NB4 (cell line): ENCODE data around the gene SRCAP.

Experiments used
- DNase-seq: peaks from one replicate; pipeline ENCODE4 v3.0.0; 2010; ENCODE audit warnings: low read depth
- H3K4me3 ChIP-seq: one replicate; pipeline ENCODE4 v1.5.1; 2011; ENCODE audit warnings: mild to moderate bottlenecking, low read depth, low read length, moderate library complexity
- MAX ChIP-seq: IDR thresholded peaks from 2 replicates; pipeline ENCODE4 v1.6.1; 2011; ENCODE audit warnings: low read depth, low read length
- MYC ChIP-seq: IDR thresholded peaks from 2 replicates; pipeline ENCODE4 v1.6.1; 2011; ENCODE audit warnings: low read depth, low read length
- POLR2A ChIP-seq: IDR thresholded peaks from 2 replicates; pipeline ENCODE4 v1.6.1; 2011; ENCODE audit warnings: mild to moderate bottlenecking; ENCODE audit not compliant: insufficient read length; ENCODE audit errors: extremely low read depth
- TF ChIP-seq, protein P1 (sequence below): IDR thresholded peaks from one replicate; pipeline ENCODE4 v1.5.1; 2012; ENCODE audit warnings: low read depth, low read length

The SRCAP gene

DNA sequence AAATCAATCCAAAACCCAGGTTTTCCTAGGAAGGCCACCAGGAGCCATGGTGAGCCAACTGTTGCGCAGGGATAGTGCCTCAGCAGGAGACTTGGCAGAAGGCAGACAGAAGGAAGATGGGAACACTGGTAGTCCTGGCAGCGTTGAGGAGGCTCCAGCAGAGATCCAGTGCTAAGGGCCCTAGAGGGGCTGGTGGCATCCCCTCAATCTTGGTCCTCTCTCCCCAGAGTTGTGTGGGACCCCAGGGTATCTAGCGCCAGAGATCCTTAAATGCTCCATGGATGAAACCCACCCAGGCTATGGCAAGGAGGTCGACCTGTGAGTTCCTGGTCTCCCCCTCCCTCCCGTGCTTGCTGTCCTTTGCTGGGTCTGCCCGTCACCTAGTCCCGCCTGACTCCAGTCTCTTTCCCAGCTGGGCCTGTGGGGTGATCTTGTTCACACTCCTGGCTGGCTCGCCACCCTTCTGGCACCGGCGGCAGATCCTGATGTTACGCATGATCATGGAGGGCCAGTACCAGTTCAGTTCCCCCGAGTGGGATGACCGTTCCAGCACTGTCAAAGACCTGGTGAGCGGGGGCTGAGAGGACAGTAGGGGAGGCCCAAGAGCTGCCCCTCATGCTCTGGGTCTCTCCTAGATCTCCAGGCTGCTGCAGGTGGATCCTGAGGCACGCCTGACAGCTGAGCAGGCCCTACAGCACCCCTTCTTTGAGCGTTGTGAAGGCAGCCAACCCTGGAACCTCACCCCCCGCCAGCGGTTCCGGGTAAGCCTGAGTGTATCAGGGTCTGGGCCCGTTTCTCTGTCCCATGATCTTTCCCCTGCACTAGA lies 57.2 kb downstream of the SRCAP start:
- no peak for DNase-seq
- no peak for TF ChIP-seq POLR2A
- H3K4me3 ChIP-seq: no peak overlapping the region

GRCh38 chr16:30756781-30757100 lies 57.8 kb downstream of the SRCAP start:
- no peak for TF ChIP-seq MYC
- no peak for TF ChIP-seq MAX
- TF ChIP-seq, protein P1, sequence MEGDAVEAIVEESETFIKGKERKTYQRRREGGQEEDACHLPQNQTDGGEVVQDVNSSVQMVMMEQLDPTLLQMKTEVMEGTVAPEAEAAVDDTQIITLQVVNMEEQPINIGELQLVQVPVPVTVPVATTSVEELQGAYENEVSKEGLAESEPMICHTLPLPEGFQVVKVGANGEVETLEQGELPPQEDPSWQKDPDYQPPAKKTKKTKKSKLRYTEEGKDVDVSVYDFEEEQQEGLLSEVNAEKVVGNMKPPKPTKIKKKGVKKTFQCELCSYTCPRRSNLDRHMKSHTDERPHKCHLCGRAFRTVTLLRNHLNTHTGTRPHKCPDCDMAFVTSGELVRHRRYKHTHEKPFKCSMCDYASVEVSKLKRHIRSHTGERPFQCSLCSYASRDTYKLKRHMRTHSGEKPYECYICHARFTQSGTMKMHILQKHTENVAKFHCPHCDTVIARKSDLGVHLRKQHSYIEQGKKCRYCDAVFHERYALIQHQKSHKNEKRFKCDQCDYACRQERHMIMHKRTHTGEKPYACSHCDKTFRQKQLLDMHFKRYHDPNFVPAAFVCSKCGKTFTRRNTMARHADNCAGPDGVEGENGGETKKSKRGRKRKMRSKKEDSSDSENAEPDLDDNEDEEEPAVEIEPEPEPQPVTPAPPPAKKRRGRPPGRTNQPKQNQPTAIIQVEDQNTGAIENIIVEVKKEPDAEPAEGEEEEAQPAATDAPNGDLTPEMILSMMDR: no peak
- no peak for TF ChIP-seq POLR2A

DNA sequence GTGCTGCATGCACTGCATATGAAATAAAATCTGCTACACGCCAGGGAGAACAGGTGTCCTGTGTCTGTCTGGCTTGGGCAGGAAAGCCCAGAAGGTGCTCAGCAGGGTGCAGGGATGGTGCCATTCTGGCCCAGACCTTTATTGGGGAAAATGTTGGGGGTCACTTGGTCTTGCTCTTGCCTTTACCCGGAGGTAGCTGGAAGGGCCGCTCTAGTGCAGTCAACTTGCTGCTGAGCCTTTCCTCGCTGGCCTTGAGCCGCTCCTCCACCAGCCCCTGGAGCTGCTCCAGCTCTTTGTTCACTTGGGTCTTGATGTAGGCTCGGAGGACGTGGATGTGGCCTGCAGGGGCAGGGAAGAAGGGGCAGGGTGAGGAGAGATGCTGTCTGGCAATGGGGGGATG lies 58.3 kb downstream of the SRCAP start:
- TF ChIP-seq, protein P1: no peak
- TF ChIP-seq POLR2A: no peak
- TF ChIP-seq MYC: no peak
- no peak for TF ChIP-seq MAX
- no peak overlapping the region for H3K4me3 ChIP-seq
- no peak for DNase-seq

More at GRCh38 chr16:30756781-30757100, 57.8 kb downstream of the SRCAP start:
- no peak overlapping the region for H3K4me3 ChIP-seq
- no peak for DNase-seq

DNA sequence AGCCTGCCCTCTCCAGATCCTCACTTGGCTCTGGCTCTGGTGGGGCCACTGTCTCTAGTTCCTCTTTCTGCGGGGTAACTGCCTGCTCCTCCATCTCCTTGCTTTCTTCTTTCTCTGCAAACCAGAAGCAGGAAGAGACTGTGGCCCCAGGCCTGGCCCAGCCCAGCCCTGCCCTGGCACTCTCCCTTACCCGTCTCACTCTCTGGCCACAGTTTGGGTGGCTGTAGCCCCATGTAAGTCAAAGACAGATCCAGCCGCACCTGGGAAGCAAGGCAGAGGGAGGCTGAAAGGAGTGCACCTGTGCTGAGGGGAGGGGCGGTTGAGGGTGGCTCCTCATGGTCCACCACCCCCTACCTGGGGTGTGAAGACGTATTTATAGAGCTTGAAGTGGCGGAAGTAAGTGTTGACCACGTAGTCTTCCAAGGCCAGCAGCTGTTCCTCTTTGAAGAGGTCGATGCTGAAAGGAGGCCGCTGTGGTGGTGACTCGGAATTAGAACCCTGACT lies 60.1 kb downstream of the SRCAP start:
- H3K4me3 ChIP-seq: peak overlapping the region; percentile 94
- peak; percentile 89 for DNase-seq
- peak; percentile 32 for TF ChIP-seq POLR2A
- no peak for TF ChIP-seq MYC

GRCh38 chr16:30760001-30760559 lies 61.1 kb downstream of the SRCAP start:
- peak overlapping the region; percentile 94 for H3K4me3 ChIP-seq
- peak; percentile 36 for DNase-seq
- TF ChIP-seq, protein P1: no peak
- TF ChIP-seq MYC: no peak
- no peak for TF ChIP-seq MAX
- TF ChIP-seq POLR2A: no peak

DNA sequence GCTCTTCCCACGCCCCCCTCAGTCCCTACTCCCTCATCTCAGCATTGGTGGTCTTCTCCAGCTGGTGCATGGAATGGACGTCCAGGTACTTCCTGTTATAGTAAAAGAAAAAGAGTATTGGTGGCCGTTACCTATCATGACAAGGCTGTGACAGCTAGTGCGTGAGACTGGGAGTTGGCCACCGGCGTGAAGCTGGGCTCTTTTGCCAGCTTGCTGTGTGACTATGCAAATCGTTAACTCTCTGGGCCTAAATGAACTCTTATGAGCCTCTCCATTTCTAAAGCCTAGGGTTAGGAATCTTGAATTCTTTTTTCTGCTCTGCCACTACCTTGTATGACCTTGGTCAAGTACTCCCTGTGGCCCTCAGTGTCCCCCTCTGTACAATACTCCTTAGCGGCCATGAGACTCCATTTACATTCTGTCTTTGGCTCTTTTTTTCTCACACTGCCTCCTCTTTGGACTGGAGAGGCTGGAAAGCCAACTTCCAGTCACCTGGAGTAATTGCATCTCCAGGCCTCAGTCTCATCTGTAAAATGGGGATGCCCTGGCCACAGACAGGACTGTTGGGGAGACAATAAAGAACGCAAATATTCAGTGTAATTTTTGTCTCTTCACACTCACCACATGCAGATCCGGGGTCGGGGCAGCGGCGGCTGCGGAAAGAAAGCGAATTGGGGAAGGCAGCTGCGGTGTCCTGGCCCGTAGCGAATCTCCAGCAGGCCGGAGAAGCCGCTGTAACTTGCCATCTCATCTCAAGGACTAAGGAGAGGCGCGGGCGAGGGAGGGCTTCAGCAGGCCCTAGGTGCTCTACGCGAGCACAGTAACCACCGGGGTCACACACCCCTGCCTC lies 61.8 kb downstream of the SRCAP start:
- H3K4me3 ChIP-seq: peak overlapping the region; percentile 94
- TF ChIP-seq, protein P1: no peak
- no peak; the same call in 1 of the 2 replicates for TF ChIP-seq MYC
- no peak for TF ChIP-seq POLR2A
- TF ChIP-seq MAX: peak; percentile 38; the same call in 1 of the 2 replicates

More for the DNA sequence above, 61.8 kb downstream of the SRCAP start:
- no peak for DNase-seq
